Endothelial cell of umbilical vein (primary cell): ENCODE data around the gene SERINC1. TPM values are rescaled to one million over a fixed set of nuclear protein-coding genes. Genes with fewer than 3 reads are reported as not detected.
"Not testable (repeated sequence)": the region's sequence is repeated elsewhere in the genome, so short reads cannot be mapped to it uniquely, and the experiment has no call there.

Experiments
- BruUV-seq: library from RNA; stranded (reverse); fragments of 400-500 nt; replicated peaks from 2 replicates; lab custom pipeline; 2021; lab: Mats Ljungman, UMichigan
- CTCF ChIA-PET: fragments of 300-600, 350-600 bp; sonication (Branson Sonifier 250); formaldehyde crosslinking; loops from one replicate; lab custom pipeline; 2021; ENCODE audit warnings: antibody characterized with exemption, inconsistent platforms; lab: Charles Lee
- POLR2A ChIA-PET: fragments of 300-600, 350-600 bp; sonication (Branson Sonifier 250); formaldehyde crosslinking; loops from one replicate; lab custom pipeline; 2021; ENCODE audit warnings: antibody characterized with exemption, inconsistent platforms; lab: Charles Lee
- DNase-seq: peaks from one replicate; pipeline ENCODE4 v3.0.0-alpha.2; 2011; ENCODE audit warnings: low read depth, low spot score
- FAIRE-seq: peaks from 2 replicates; lab custom pipeline; 2011; peaks lifted over from hg19 to GRCh38; lab: Jason Lieb, UNC
- H2AFZ ChIP-seq: 2 replicates; pipeline ENCODE4 v1.6.0; 2012; ENCODE audit warnings: low read depth, low read length, control low read depth, inconsistent platforms
- H3K27ac ChIP-seq: 2 replicates; pipeline ENCODE4 v1.5.1; 2011; ENCODE audit warnings: low read depth, mild to moderate bottlenecking, control low read depth, low read length, moderate library complexity; ENCODE audit not compliant: insufficient read depth
- H3K27me3 ChIP-seq, 2 experiments: 2 replicates each; pipeline versions ENCODE4 v1.6.0 to v1.6.1; 2011; ENCODE audit warnings: low read length in 2 of 2, mixed read lengths in 1 of 2; ENCODE audit not compliant: control insufficient read depth in 2 of 2, insufficient read depth in 2 of 2
- H3K36me3 ChIP-seq, 2 experiments: 2 replicates in 1 of 2; 3 replicates in 1 of 2; pipeline ENCODE4 v1.5.1; 2011; ENCODE audit warnings: low read length in 2 of 2, mild to moderate bottlenecking in 1 of 2, moderate library complexity in 1 of 2; ENCODE audit not compliant: control insufficient read depth in 2 of 2, insufficient read depth in 2 of 2; ENCODE audit errors: extremely low read depth in 1 of 2
- H3K4me1 ChIP-seq: 3 replicates; pipeline ENCODE4 v1.5.1; 2011; ENCODE audit warnings: mild to moderate bottlenecking, low read length; ENCODE audit not compliant: control insufficient read depth, insufficient read depth; ENCODE audit errors: extremely low read depth
- H3K4me2 ChIP-seq: 2 replicates; pipeline ENCODE4 v1.6.1; 2011; ENCODE audit warnings: low read length, control low read depth, mixed read lengths; ENCODE audit not compliant: insufficient read depth
- H3K4me3 ChIP-seq, 3 experiments: fragments of 200-600 bp in 1 of 3; sonication (generic), shearing (Covaris generic) in 1 of 3; replicated peaks in 1 of 3; 2 replicates each; pipeline ENCODE4 v1.5.1; 2011 to 2016; ENCODE audit warnings: control low read depth in 3 of 3, low read length in 3 of 3, mild to moderate bottlenecking in 2 of 3, inconsistent platforms in 1 of 3, low read depth in 1 of 3, moderate library complexity in 1 of 3; ENCODE audit not compliant: insufficient read depth in 1 of 3
- H3K79me2 ChIP-seq: 2 replicates; pipeline ENCODE4 v1.6.0; 2012; ENCODE audit warnings: low read length, inconsistent platforms; ENCODE audit not compliant: control insufficient read depth, insufficient read depth
- H3K9ac ChIP-seq: replicated peaks from 2 replicates; pipeline ENCODE3; 2011; ENCODE audit warnings: low read length, control low read depth; ENCODE audit not compliant: insufficient read depth; ENCODE audit errors: extremely low read depth
- H3K9me1 ChIP-seq: replicated peaks from 3 replicates; pipeline ENCODE4 v1.6.0; 2011; ENCODE audit warnings: mild to moderate bottlenecking, low read length; ENCODE audit not compliant: control insufficient read depth, insufficient read depth; ENCODE audit errors: extremely low read depth
- H3K9me3 ChIP-seq: replicated peaks from 2 replicates; pipeline ENCODE4 v1.5.1; 2012; ENCODE audit warnings: low read length, inconsistent platforms; ENCODE audit not compliant: control insufficient read depth, insufficient read depth
- H4K20me1 ChIP-seq: replicated peaks from 2 replicates; pipeline ENCODE3; 2011; ENCODE audit warnings: mild to moderate bottlenecking, low read length; ENCODE audit not compliant: control insufficient read depth, insufficient read depth; ENCODE audit errors: extremely low read depth
- JUN ChIP-seq: IDR thresholded peaks from 2 replicates; pipeline ENCODE4 v1.6.1; 2011; ENCODE audit warnings: borderline replicate concordance, low read depth; ENCODE audit not compliant: insufficient read length, insufficient read depth
- MYC ChIP-seq: IDR thresholded peaks from one replicate; pipeline ENCODE4 v1.6.1; 2011; ENCODE audit warnings: mild to moderate bottlenecking, low read depth, low read length
- dilution Hi-C: fragments of 300-500 bp; cut with MboI; formaldehyde crosslinking; loops from one replicate; pipeline ENCODE4 v1.15.0; 2019; ENCODE audit warnings: low sequenced_read_pairs; ENCODE audit not compliant: extremely low pct_ligation_motif_present
- intact Hi-C: fragments of 100-400 bp; cut with micrococcal nuclease; formaldehyde crosslinking; loops from one replicate; pipeline ENCODE4 v1.10.0; 2022
- polyA plus RNA-seq, 4 experiments: library from polyadenylated mRNA; depleted of rRNA in 3 of 4; stranded (reverse) in 3 of 4; unstranded in 1 of 4; fragments of >200 nt; gene quantifications; 2 replicates each; pipeline versions ENCODE4 v1.2.1 to v1.2.3, GENCODE V29; 2011 to 2012; ENCODE audit warnings: missing spikeins in 1 of 4
- total RNA-seq: library from RNA; stranded (reverse); gene quantifications from 2 replicates; pipeline ENCODE4 v1.2.3, GENCODE V29; 2021
- TF ChIP-seq, protein P1 (sequence below), 2 donors: IDR thresholded peaks; 1 replicate in 1 of 2; 2 replicates in 1 of 2; pipeline ENCODE4 v1.5.1; 2011; ENCODE audit warnings: low read length in 2 of 2, mild to moderate bottlenecking in 2 of 2, moderate library complexity in 2 of 2, control low read depth in 1 of 2, inconsistent platforms in 1 of 2, low read depth in 1 of 2; ENCODE audit not compliant: insufficient read depth in 1 of 2; ENCODE audit errors: extremely low read depth in 1 of 2
- TF ChIP-seq, protein P2 (sequence below): IDR thresholded peaks from 2 replicates; pipeline ENCODE4 v1.6.1; 2011; ENCODE audit not compliant: insufficient read depth, insufficient read length

The SERINC1 gene
- total and polyA plus RNA-seq, 2 donors (not counting 3 experiments of a cell fraction or from before 2014, with no cell fraction given): 40.4 to 76.5 TPM

DNA sequence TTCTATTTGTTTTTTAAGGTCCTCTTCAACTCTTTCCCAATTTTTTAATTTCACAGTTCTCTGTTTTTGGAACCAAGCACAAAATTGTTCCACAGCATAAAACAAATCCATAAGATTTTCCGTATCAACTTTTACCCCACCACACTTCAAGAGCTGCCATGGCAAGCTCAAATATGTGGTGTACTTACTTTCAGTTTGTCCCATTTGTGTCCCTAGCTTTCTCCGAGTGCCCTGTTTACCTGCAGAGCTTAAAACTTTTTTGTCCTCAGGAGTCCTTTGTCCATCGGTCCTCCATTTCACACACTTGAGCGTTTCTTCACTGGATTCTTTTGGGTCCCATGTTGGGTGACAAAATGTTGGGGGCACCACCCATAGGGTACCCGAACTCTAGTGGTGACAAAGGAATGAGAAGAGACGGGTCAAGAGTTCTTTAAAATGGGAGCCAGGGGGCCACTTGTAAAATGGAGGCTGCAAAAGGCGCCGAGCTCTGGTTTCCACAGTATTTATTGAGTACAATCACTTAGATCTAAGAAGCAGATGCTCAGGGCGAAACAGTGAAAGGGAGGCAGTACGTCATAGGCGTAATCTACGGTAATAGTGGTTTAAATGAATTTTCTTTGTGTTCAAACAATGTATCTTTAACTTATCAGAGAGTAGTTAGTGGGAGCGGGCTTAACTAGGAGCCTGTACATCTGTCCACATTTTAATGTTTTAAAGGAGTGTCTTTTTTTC, 39.8 kb upstream of the SERINC1 start:
- Histone ChIP-seq H3K36me3 (no peaks in the 10 kb centered on the region), H3K4me3 (no peak overlapping the region), H3K9ac (no peak overlapping the region), H2AFZ (no peak overlapping the region), H3K9me1 (no peaks in the 10 kb centered on the region), H3K27ac (no peak overlapping the region), H3K27me3 (no peaks in the 10 kb centered on the region), H3K79me2 (no peaks in the 10 kb centered on the region), H3K4me1 (no peaks in the 10 kb centered on the region), H3K4me2 (no peak overlapping the region), H3K9me3 (no peaks in the 10 kb centered on the region), H4K20me1 (no peaks in the 10 kb centered on the region)
- dilution Hi-C loops (no loop called here), intact Hi-C loops (no loop called here)
- FAIRE-seq (no peak), DNase-seq (no peak)
- TF ChIP-seq, protein P1, sequence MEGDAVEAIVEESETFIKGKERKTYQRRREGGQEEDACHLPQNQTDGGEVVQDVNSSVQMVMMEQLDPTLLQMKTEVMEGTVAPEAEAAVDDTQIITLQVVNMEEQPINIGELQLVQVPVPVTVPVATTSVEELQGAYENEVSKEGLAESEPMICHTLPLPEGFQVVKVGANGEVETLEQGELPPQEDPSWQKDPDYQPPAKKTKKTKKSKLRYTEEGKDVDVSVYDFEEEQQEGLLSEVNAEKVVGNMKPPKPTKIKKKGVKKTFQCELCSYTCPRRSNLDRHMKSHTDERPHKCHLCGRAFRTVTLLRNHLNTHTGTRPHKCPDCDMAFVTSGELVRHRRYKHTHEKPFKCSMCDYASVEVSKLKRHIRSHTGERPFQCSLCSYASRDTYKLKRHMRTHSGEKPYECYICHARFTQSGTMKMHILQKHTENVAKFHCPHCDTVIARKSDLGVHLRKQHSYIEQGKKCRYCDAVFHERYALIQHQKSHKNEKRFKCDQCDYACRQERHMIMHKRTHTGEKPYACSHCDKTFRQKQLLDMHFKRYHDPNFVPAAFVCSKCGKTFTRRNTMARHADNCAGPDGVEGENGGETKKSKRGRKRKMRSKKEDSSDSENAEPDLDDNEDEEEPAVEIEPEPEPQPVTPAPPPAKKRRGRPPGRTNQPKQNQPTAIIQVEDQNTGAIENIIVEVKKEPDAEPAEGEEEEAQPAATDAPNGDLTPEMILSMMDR (IDR thresholded peaks at IDR 0.05; ENCODE audit: extremely low read depth in 1 of 2, insufficient read depth in 1 of 2, low read depth in 1 of 2, low read length in 2 of 2): no peak
- no peak for TF ChIP-seq MYC
- TF ChIP-seq, protein P2, sequence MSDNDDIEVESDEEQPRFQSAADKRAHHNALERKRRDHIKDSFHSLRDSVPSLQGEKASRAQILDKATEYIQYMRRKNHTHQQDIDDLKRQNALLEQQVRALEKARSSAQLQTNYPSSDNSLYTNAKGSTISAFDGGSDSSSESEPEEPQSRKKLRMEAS: no peak
- TF ChIP-seq JUN: no peak
- CTCF ChIA-PET: no interaction called here
- BruUV-seq: no TSS peak
- POLR2A ChIA-PET: no interaction called here

DNA sequence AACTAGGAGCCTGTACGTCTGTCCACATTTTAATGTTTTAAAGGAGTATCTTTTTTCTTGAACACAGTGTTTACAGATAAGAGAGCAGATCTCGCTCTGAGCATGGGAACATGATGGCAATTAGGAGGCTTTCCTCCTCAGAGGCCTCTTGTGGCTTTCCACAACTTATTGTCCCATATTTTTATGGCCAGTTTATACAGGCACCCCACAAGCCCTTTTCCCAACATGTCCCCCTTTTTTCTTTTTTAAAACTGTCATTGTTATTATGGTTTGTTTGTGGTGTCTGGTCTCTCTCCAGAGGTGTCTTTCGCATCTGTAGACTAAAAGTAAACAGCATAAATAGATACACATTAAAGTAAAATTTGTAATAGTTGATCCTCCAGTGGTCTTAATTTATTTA, 33.6 kb upstream of the SERINC1 start:
- BruUV-seq, H3K4me1 ChIP-seq, H4K20me1 ChIP-seq, FAIRE-seq, dilution Hi-C loops, H3K9ac ChIP-seq, H3K4me2 ChIP-seq, intact Hi-C loops, H3K9me3 ChIP-seq, H3K9me1 ChIP-seq, H3K79me2 ChIP-seq, H3K4me3 ChIP-seq, POLR2A ChIA-PET, DNase-seq, H2AFZ ChIP-seq, H3K27ac ChIP-seq, H3K36me3 ChIP-seq, H3K27me3 ChIP-seq: not testable (repeated sequence)
- CTCF ChIA-PET: interaction anchor here (1.2 kb wide), 1 partner anchor 14 kb away, joined by 3 read pairs; no protein-coding TSS in a partner anchor
